ENCODE measurements around the gene C5AR1. TPM values are rescaled to one million over a fixed set of nuclear protein-coding genes. Genes with fewer than 3 reads are reported as not detected.
"Not testable (repeated sequence)": the region's sequence is repeated elsewhere in the genome, so short reads cannot be mapped to it uniquely, and the experiment has no call there.

Gene C5AR1
- total RNA-seq, 1 experiment from 2014 or later = 6.2 TPM

GRCh38 chr19:47280183-47280797 is 29.4 kb upstream of the C5AR1 start:
- H3K4me1 Mint-ChIP-seq (ENCODE audit: low read depth, unreplicated experiment) = peaks cover 28% of the 10 kb centered on the region
- no TSS peak for BruUV-seq (replicated peaks)
- H3K4me3 Mint-ChIP-seq (ENCODE audit: low read depth, unreplicated experiment) = no peak overlapping the region
- DNase-seq = peak; percentile 66
- H3K27me3 Mint-ChIP-seq (ENCODE audit: unreplicated experiment) = no peaks in the 10 kb centered on the region
- H3K9me3 Mint-ChIP-seq (ENCODE audit: low read depth, unreplicated experiment) = no peaks in the 10 kb centered on the region
- no peak overlapping the region for H3K27ac Mint-ChIP-seq (ENCODE audit: unreplicated experiment)
- TF ChIP-seq CTCF (IDR thresholded peaks at IDR 0.05; ENCODE audit: unreplicated experiment) = peak; percentile 34
- intact Hi-C loops (cut with micrococcal nuclease; ENCODE audit: unreplicated experiment) = no loop called here
- CTCF ChIA-PET = no interaction called here
- peaks cover 39% of the 10 kb centered on the region for H3K36me3 Mint-ChIP-seq (ENCODE audit: insufficient read depth, unreplicated experiment)

- Mint-ChIP-seq H3K9me3 (ENCODE audit: low read depth, unreplicated experiment) (no peaks in the 10 kb centered on the region), H3K4me1 (ENCODE audit: low read depth, unreplicated experiment) (peaks cover 19% of the 10 kb centered on the region), H3K27me3 (ENCODE audit: unreplicated experiment) (no peaks in the 10 kb centered on the region), H3K27ac (ENCODE audit: unreplicated experiment) (no peak overlapping the region), H3K36me3 (ENCODE audit: insufficient read depth, unreplicated experiment) (peaks cover 30% of the 10 kb centered on the region), H3K4me3 (ENCODE audit: low read depth, unreplicated experiment) (no peak overlapping the region)
- DNase-seq = no peak
- no TSS peak for BruUV-seq (replicated peaks)
- intact Hi-C loops (cut with micrococcal nuclease; ENCODE audit: unreplicated experiment) = no loop called here
- TF ChIP-seq CTCF (IDR thresholded peaks at IDR 0.05; ENCODE audit: unreplicated experiment) = no peak
- CTCF ChIA-PET = no interaction called here
Measured at GRCh38 chr19:47283405-47284059, 26.1 kb upstream of the C5AR1 start.

GRCh38 chr19:47284324-47284899 is 25.2 kb upstream of the C5AR1 start:
- no peaks in the 10 kb centered on the region for H3K9me3 Mint-ChIP-seq (ENCODE audit: low read depth, unreplicated experiment)

GRCh38 chr19:47296036-47296435 is 13.6 kb upstream of the C5AR1 start:
- no peak overlapping the region for H3K27ac Mint-ChIP-seq (ENCODE audit: unreplicated experiment)
- CTCF ChIA-PET = interaction anchor here (0.6 to 1.6 kb wide), 5 partner anchors 39 to 637 kb away, joined by 3 to 7 read pairs (median 4); partner anchors contain the start of gene DHX34
- no peaks in the 10 kb centered on the region for H3K9me3 Mint-ChIP-seq (ENCODE audit: low read depth, unreplicated experiment)
- no TSS peak for BruUV-seq (replicated peaks)
- no peak overlapping the region for H3K4me3 Mint-ChIP-seq (ENCODE audit: low read depth, unreplicated experiment)
- H3K27me3 Mint-ChIP-seq (ENCODE audit: unreplicated experiment) = no peaks in the 10 kb centered on the region
- H3K36me3 Mint-ChIP-seq (ENCODE audit: insufficient read depth, unreplicated experiment) = peaks cover 10% of the 10 kb centered on the region
- intact Hi-C loops (cut with micrococcal nuclease; ENCODE audit: unreplicated experiment) = loop anchor here (2.0 to 5.0 kb wide), 3 partner anchors 96 to 131 kb away; no protein-coding TSS in a partner anchor
- DNase-seq = peak; percentile 91
- peaks cover 2% of the 10 kb centered on the region for H3K4me1 Mint-ChIP-seq (ENCODE audit: low read depth, unreplicated experiment)
- TF ChIP-seq CTCF (IDR thresholded peaks at IDR 0.05; ENCODE audit: unreplicated experiment) = peak; percentile 86

More at GRCh38 chr19:47284324-47284899, 25.2 kb upstream of the C5AR1 start:
- Mint-ChIP-seq H3K4me1 (ENCODE audit: low read depth, unreplicated experiment) (peaks cover 21% of the 10 kb centered on the region), H3K4me3 (ENCODE audit: low read depth, unreplicated experiment) (no peak overlapping the region), H3K27ac (ENCODE audit: unreplicated experiment) (no peak overlapping the region), H3K27me3 (ENCODE audit: unreplicated experiment) (no peaks in the 10 kb centered on the region), H3K36me3 (ENCODE audit: insufficient read depth, unreplicated experiment) (peaks cover 34% of the 10 kb centered on the region)
- DNase-seq = peak; percentile 75
- intact Hi-C loops (cut with micrococcal nuclease; ENCODE audit: unreplicated experiment) = no loop called here
- CTCF ChIA-PET = no interaction called here
- BruUV-seq (replicated peaks) = no TSS peak
- peak; percentile 59 for TF ChIP-seq CTCF (IDR thresholded peaks at IDR 0.05; ENCODE audit: unreplicated experiment)

GRCh38 chr19:47300867-47301266 is 8.8 kb upstream of the C5AR1 start:
- DNase-seq; H3K27ac Mint-ChIP-seq (ENCODE audit: unreplicated experiment); H3K4me1 Mint-ChIP-seq (ENCODE audit: low read depth, unreplicated experiment); BruUV-seq (replicated peaks); H3K9me3 Mint-ChIP-seq (ENCODE audit: low read depth, unreplicated experiment); H3K27me3 Mint-ChIP-seq (ENCODE audit: unreplicated experiment); H3K4me3 Mint-ChIP-seq (ENCODE audit: low read depth, unreplicated experiment); intact Hi-C loops (cut with micrococcal nuclease; ENCODE audit: unreplicated experiment): not testable (repeated sequence)
- CTCF ChIA-PET = interaction anchor here (0.6 to 0.7 kb wide), 2 partner anchors 363 to 1416 kb away, joined by 3 to 4 read pairs; no protein-coding TSS in a partner anchor
- peaks cover 11% of the 10 kb centered on the region for H3K36me3 Mint-ChIP-seq (ENCODE audit: insufficient read depth, unreplicated experiment)

Measured in Calu3 (cell line).